Ishikawa (cell line): Measurements from ENCODE around the gene MMRN1.

Experiments
- CEBPB ChIP-seq: IDR thresholded peaks from 2 replicates; pipeline ENCODE4 v1.6.1; 2012
- CREB1 ChIP-seq: IDR thresholded peaks from 2 replicates; pipeline ENCODE4 v1.6.1; 2012; ENCODE audit warnings: low read depth
- EGR1 ChIP-seq: IDR thresholded peaks from 2 replicates; pipeline ENCODE4 v1.6.1; 2012
- EP300 ChIP-seq: IDR thresholded peaks from 2 replicates; pipeline ENCODE4 v1.6.1; 2012; ENCODE audit warnings: borderline replicate concordance
- FOXM1 ChIP-seq: IDR thresholded peaks from 2 replicates; pipeline ENCODE4 v1.6.1; 2012; ENCODE audit warnings: low read depth, borderline replicate concordance
- MAX ChIP-seq: IDR thresholded peaks from 2 replicates; pipeline ENCODE4 v1.6.1; 2012
- NFIC ChIP-seq: IDR thresholded peaks from 2 replicates; pipeline ENCODE4 v1.6.1; 2012
- REST ChIP-seq: IDR thresholded peaks from 2 replicates; pipeline ENCODE4 v1.6.1; 2012; ENCODE audit warnings: low read depth, mild to moderate bottlenecking
- TEAD4 ChIP-seq: IDR thresholded peaks from 2 replicates; pipeline ENCODE4 v1.6.1; 2012
- USF1 ChIP-seq: IDR thresholded peaks from 2 replicates; pipeline ENCODE4 v1.6.1; 2012
- YY1 ChIP-seq: IDR thresholded peaks from 2 replicates; pipeline ENCODE4 v1.6.1; 2012; ENCODE audit warnings: low read depth

DNA sequence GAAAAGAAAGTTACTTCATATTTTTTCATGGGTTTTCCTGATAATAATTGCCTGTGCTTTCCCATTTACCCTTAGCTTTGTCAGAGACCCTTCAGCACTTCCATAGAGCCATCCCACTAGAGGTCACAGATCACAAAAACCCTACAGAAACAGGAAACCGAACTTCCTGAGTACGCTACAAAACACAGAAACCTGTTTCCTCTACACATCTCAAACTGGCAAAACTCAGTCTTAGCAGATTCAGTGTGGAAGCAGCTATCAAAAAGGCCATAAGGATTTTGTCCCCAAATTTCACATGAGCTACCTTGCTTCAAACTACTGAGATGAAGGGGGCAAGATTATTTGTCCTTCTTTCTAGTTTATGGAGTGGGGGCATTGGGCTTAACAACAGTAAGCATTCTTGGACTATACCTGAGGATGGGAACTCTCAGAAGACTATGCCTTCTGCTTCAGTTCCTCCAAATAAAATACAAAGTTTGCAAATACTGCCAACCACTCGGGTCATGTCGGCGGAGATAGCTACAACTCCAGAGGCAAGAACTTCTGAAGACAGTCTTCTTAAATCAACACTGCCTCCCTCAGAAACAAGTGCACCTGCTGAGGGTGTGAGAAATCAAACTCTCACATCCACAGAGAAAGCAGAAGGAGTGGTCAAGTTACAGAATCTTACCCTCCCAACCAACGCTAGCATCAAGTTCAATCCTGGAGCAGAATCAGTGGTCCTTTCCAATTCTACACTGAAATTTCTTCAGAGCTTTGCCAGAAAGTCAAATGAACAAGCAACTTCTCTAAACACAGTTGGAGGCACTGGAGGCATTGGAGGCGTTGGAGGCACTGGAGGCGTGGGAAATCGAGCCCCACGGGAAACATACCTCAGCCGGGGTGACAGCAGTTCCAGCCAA is at the start of gene MMRN1:
- TF ChIP-seq CEBPB (no peak), TEAD4 (no peak), EP300 (no peak), YY1 (no peak), REST (no peak), CREB1 (no peak), USF1 (no peak), FOXM1 (no peak), NFIC (no peak), EGR1 (no peak), MAX (no peak)
